Endodermal cell (in vitro differentiated cells): ENCODE data around the gene GRIK3. TPM values are rescaled to one million over a fixed set of nuclear protein-coding genes. Genes with fewer than 3 reads are reported as not detected.

ENCODE experiments used
- DNase-seq: peaks from one replicate; pipeline ENCODE4 v3.0.0-alpha.2; 2017
- H3K27ac ChIP-seq: 2 replicates; pipeline ENCODE4 v1.5.1; 2013; ENCODE audit warnings: mild to moderate bottlenecking, low read depth, low read length, moderate library complexity
- H3K27me3 ChIP-seq: 2 replicates; pipeline ENCODE4 v1.6.1; 2013; ENCODE audit warnings: mild to moderate bottlenecking, low read length, moderate library complexity; ENCODE audit not compliant: insufficient read depth, control insufficient read depth, poor library complexity, severe bottlenecking
- H3K36me3 ChIP-seq: 2 replicates; pipeline ENCODE4 v1.7.0; 2013; ENCODE audit warnings: mild to moderate bottlenecking, low read length, moderate library complexity; ENCODE audit not compliant: control insufficient read depth, insufficient read depth
- H3K4me1 ChIP-seq: one replicate; pipeline ENCODE4 v1.7.0; 2013; ENCODE audit warnings: low read length; ENCODE audit not compliant: control insufficient read depth, insufficient read depth
- H3K4me3 ChIP-seq: 2 replicates; pipeline ENCODE4 v1.5.1; 2013; ENCODE audit warnings: mild to moderate bottlenecking, low read length, moderate library complexity
- H3K9ac ChIP-seq: 2 replicates; pipeline ENCODE4 v1.6.1; 2013; ENCODE audit warnings: mild to moderate bottlenecking, low read length, moderate library complexity; ENCODE audit not compliant: poor library complexity, severe bottlenecking; ENCODE audit errors: extremely low read depth
- H3K9me3 ChIP-seq: 2 replicates; pipeline ENCODE4 v1.6.1; 2013; ENCODE audit warnings: mild to moderate bottlenecking, low read length, moderate library complexity; ENCODE audit not compliant: control insufficient read depth
- H3K27ac Mint-ChIP-seq: 2 replicates; pipeline ENCODE4 v1.8.0; 2020; ENCODE audit warnings: mixed read lengths
- H3K27me3 Mint-ChIP-seq: 2 replicates; pipeline ENCODE4 v1.8.0; 2021; ENCODE audit warnings: mild to moderate bottlenecking, mixed read lengths; ENCODE audit not compliant: insufficient read depth
- H3K36me3 Mint-ChIP-seq: 2 replicates; pipeline ENCODE4 v1.8.0; 2020; ENCODE audit warnings: low read depth, mixed read lengths
- H3K4me1 Mint-ChIP-seq: 2 replicates; pipeline ENCODE4 v1.8.0; 2020; ENCODE audit warnings: mixed read lengths
- H3K4me3 Mint-ChIP-seq: 2 replicates; pipeline ENCODE4 v1.8.0; 2020; ENCODE audit warnings: mild to moderate bottlenecking, moderate library complexity, mixed read lengths
- H3K9me3 Mint-ChIP-seq: 2 replicates; pipeline ENCODE4 v1.8.0; 2020; ENCODE audit warnings: mild to moderate bottlenecking, mixed read lengths
- CTCF ChIP-seq: fragments of 200-600 bp; sonication (generic); conservative IDR thresholded peaks from 2 replicates; pipeline ENCODE4 v1.5.0; 2021; ENCODE audit warnings: antibody characterized with exemption, mild to moderate bottlenecking
- WGBS, 2 experiments: methylation state at CpG; one replicate each; pipeline versions ENCODE4 v1.1.5 to v1.1.7; 2013; ENCODE audit warnings: missing lambda C conversion rate in 2 of 2, mixed read lengths in 1 of 2; ENCODE audit not compliant: insufficient coverage in 1 of 2, insufficient read length in 1 of 2; 5-methylcytosine and 5-hydroxymethylcytosine counted together
- total RNA-seq, 2 donors: library from RNA; stranded (reverse); fragmentation: NEBNext Ultra II Directional in 1 of 2; extraction: Animal tissue kit (Norgen Biotek cat#: 25700) in 1 of 2; gene quantifications; 2 replicates in 1 of 2; 3 replicates in 1 of 2; pipeline ENCODE4 v1.2.1, GENCODE V29; 2021

The GRIK3 gene
- total RNA-seq, 2 donors from 2014 or later = 13.4 to 32.4 TPM

DNA sequence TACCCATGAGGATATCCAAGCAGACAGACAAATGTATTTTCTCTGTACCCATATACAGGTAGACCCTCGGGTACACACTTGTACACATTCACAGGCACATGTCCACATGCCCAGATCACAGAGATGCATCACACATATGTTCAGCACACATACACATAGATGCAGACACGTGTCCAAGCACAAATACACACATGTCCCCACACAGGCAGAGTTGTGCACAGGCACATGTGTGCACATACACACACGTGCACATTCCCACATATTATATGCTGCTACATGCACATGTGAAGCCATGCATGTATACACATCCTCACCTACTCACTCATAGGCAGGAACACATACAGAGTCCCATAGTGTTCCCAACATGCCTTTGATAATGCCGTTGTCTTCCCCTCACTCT lies 219.5 kb downstream of the GRIK3 start:
- DNase-seq = no peak
- no peak overlapping the region for H3K27ac Mint-ChIP-seq
- no peak for TF ChIP-seq CTCF
- no peaks in the 10 kb centered on the region for H3K4me1 Mint-ChIP-seq
- Histone ChIP-seq H3K27me3 (no peaks in the 10 kb centered on the region), H3K9ac (no peak overlapping the region), H3K9me3 (no peaks in the 10 kb centered on the region), H3K4me1 (no peaks in the 10 kb centered on the region), H3K36me3 (no peaks in the 10 kb centered on the region), H3K27ac (no peak overlapping the region), H3K4me3 (no peak overlapping the region)
- peaks cover 2% of the 10 kb centered on the region for H3K36me3 Mint-ChIP-seq
- no peaks in the 10 kb centered on the region for H3K27me3 Mint-ChIP-seq
- no peak overlapping the region for H3K4me3 Mint-ChIP-seq
- WGBS, 2 experiments = 87 to 91% methylated on average over 2 to 4 of the region's 4 CpGs
- no peaks in the 10 kb centered on the region for H3K9me3 Mint-ChIP-seq

- Histone ChIP-seq H3K9ac (no peak overlapping the region), H3K9me3 (no peaks in the 10 kb centered on the region), H3K4me3 (no peak overlapping the region), H3K27ac (no peak overlapping the region), H3K27me3 (no peaks in the 10 kb centered on the region), H3K4me1 (no peaks in the 10 kb centered on the region), H3K36me3 (no peaks in the 10 kb centered on the region)
- no peak overlapping the region for H3K4me3 Mint-ChIP-seq
- H3K27me3 Mint-ChIP-seq = no peaks in the 10 kb centered on the region
- no peak overlapping the region for H3K27ac Mint-ChIP-seq
- no peak for TF ChIP-seq CTCF
- H3K9me3 Mint-ChIP-seq = no peaks in the 10 kb centered on the region
- H3K36me3 Mint-ChIP-seq = peaks cover 2% of the 10 kb centered on the region
- H3K4me1 Mint-ChIP-seq = no peaks in the 10 kb centered on the region
- DNase-seq = no peak
- 94 to 95% methylated on average over 4 to 7 of the region's 7 CpGs for WGBS, 2 experiments
These were observed 220.2 kb downstream of the GRIK3 start for GRCh38 chr1:36814083-36814482.

DNA sequence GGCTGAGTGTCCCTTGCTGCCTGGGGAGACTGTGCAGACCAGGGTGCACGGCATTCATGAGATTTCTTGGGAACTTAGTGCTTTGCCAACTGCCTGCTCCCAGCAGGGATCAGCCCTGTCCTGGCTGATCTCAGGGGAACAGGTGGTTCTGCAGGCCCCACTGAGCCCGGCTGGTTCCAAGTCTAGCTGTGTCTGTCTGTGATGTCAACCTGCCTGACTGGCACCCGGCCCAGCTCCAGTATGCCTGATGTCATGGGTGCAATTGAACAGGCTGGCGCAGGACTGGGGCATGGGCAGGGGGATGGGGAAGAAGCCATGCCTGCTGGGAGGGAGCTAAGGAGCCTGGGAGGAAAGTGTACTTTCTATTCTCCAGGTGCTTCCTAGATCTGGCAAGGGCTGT lies 227.1 kb downstream of the GRIK3 start:
- DNase-seq = no peak
- peaks cover 7% of the 10 kb centered on the region for H3K36me3 Mint-ChIP-seq
- no peak for TF ChIP-seq CTCF
- H3K4me3 ChIP-seq = no peak overlapping the region
- H3K9ac ChIP-seq = no peak overlapping the region
- H3K36me3 ChIP-seq = no peaks in the 10 kb centered on the region
- no peaks in the 10 kb centered on the region for H3K9me3 ChIP-seq
- 89 to 91% methylated on average over 3 to 4 of the region's 4 CpGs for WGBS, 2 experiments
- H3K4me3 Mint-ChIP-seq = no peak overlapping the region
- H3K4me1 ChIP-seq = no peaks in the 10 kb centered on the region
- H3K27ac Mint-ChIP-seq = no peak overlapping the region
- H3K9me3 Mint-ChIP-seq = no peaks in the 10 kb centered on the region
- H3K27me3 Mint-ChIP-seq = no peaks in the 10 kb centered on the region
- no peak overlapping the region for H3K27ac ChIP-seq
- H3K27me3 ChIP-seq = no peaks in the 10 kb centered on the region
- peaks cover 6% of the 10 kb centered on the region for H3K4me1 Mint-ChIP-seq
